Keratinocyte (primary cell): ENCODE data around the gene UBE2D3.

Source experiments
- EZH2 ChIP-seq: IDR thresholded peaks from one replicate; pipeline ENCODE4 v1.6.1; 2012; ENCODE audit warnings: inconsistent platforms, mild to moderate bottlenecking, low read length, moderate library complexity
- TF ChIP-seq, protein P1 (sequence below), 3 experiments: IDR thresholded peaks in 1 of 3; conservative IDR thresholded peaks in 1 of 3; optimal IDR thresholded peaks in 1 of 3; 2 replicates in 2 of 3; 3 replicates in 1 of 3; pipeline versions ENCODE3 to v1.5.1; 2011; ENCODE audit warnings: low read length in 3 of 3, mild to moderate bottlenecking in 3 of 3, moderate library complexity in 2 of 3, control low read depth in 1 of 3, inconsistent platforms in 1 of 3; ENCODE audit not compliant: insufficient read depth in 2 of 3; ENCODE audit errors: extremely low read depth in 1 of 3

DNA sequence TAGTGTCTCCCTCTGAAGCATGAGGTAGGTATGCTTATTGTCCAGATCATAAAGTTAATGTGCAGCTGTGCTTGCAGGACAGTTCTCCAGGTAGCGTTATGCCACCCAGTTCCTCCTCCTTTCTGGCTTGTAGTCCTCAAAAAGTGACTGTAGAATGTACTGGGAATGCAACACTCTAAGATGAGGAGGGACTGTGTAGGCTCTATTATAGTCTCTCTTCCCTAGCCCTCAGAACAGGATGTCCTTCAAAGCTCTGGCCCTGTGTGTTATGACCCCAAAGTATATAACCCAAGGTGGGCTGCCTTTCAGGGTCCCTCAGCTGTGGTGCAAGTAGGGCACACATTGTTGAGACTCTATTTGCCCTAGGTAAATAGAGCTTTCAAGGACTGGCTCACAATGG, 45.8 kb downstream of the UBE2D3 start:
- TF ChIP-seq, protein P1, sequence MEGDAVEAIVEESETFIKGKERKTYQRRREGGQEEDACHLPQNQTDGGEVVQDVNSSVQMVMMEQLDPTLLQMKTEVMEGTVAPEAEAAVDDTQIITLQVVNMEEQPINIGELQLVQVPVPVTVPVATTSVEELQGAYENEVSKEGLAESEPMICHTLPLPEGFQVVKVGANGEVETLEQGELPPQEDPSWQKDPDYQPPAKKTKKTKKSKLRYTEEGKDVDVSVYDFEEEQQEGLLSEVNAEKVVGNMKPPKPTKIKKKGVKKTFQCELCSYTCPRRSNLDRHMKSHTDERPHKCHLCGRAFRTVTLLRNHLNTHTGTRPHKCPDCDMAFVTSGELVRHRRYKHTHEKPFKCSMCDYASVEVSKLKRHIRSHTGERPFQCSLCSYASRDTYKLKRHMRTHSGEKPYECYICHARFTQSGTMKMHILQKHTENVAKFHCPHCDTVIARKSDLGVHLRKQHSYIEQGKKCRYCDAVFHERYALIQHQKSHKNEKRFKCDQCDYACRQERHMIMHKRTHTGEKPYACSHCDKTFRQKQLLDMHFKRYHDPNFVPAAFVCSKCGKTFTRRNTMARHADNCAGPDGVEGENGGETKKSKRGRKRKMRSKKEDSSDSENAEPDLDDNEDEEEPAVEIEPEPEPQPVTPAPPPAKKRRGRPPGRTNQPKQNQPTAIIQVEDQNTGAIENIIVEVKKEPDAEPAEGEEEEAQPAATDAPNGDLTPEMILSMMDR (optimal IDR thresholded peaks at IDR 0.05 in 1 of 3, IDR thresholded peaks at IDR 0.05 in 1 of 3, conservative IDR thresholded peaks at IDR 0.05 in 1 of 3; ENCODE audit: extremely low read depth in 1 of 3, insufficient read depth in 2 of 3, low read length in 3 of 3) = no peak
- TF ChIP-seq EZH2 = no peak
